ENCODE measurements around the gene EFNA1. TPM values are rescaled to one million over a fixed set of nuclear protein-coding genes. Genes with fewer than 3 reads are reported as not detected.

EFNA1 gene
- total and polyA plus RNA-seq, 2 of the 13 experiments (the other 11 are each of a cell fraction or from before 2014, with no cell fraction given) = 81.8 to 874 TPM

DNA sequence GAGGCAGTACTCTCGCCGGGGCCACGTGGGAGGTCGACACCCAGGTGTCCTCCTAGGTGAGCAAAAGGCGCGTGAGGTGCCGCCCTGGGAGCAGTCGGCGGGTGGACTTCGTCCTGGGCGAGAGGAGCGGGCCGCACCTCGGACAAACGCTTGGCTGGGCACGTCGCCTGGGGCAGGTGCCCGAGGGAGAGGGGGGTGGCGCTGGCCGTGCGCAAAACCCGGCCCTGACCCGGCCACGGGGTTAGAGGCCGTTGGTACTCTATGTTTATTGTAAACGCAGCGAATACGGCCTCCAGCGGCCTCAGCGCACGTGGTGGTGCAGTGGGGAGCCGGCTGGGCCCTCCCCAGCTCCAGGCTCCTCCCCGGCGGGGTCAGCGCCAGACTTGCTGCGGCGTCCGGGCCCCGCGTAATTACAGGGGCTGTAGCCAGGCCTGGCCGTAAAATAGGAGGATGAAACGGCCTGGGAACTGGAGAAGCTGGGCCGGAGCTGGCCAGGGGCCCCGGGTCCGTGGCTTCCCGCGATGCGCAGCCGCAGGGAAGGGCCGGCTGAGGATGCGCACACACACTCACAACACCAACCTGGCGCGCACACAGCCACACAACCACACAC lies 1.6 kb upstream of the EFNA1 start (continued):
- peak; percentile 91 for TF ChIP-seq SIN3A (IDR thresholded peaks at IDR 0.05; ENCODE audit: borderline replicate concordance, low read depth, low read length)
- peak; percentile 85; the same call in 1 of the 2 replicates for TF ChIP-seq JDP2 (CRISPR knock-in tag; IDR thresholded peaks at IDR 0.05; ENCODE audit: borderline replicate concordance)
- TF ChIP-seq, protein P1, sequence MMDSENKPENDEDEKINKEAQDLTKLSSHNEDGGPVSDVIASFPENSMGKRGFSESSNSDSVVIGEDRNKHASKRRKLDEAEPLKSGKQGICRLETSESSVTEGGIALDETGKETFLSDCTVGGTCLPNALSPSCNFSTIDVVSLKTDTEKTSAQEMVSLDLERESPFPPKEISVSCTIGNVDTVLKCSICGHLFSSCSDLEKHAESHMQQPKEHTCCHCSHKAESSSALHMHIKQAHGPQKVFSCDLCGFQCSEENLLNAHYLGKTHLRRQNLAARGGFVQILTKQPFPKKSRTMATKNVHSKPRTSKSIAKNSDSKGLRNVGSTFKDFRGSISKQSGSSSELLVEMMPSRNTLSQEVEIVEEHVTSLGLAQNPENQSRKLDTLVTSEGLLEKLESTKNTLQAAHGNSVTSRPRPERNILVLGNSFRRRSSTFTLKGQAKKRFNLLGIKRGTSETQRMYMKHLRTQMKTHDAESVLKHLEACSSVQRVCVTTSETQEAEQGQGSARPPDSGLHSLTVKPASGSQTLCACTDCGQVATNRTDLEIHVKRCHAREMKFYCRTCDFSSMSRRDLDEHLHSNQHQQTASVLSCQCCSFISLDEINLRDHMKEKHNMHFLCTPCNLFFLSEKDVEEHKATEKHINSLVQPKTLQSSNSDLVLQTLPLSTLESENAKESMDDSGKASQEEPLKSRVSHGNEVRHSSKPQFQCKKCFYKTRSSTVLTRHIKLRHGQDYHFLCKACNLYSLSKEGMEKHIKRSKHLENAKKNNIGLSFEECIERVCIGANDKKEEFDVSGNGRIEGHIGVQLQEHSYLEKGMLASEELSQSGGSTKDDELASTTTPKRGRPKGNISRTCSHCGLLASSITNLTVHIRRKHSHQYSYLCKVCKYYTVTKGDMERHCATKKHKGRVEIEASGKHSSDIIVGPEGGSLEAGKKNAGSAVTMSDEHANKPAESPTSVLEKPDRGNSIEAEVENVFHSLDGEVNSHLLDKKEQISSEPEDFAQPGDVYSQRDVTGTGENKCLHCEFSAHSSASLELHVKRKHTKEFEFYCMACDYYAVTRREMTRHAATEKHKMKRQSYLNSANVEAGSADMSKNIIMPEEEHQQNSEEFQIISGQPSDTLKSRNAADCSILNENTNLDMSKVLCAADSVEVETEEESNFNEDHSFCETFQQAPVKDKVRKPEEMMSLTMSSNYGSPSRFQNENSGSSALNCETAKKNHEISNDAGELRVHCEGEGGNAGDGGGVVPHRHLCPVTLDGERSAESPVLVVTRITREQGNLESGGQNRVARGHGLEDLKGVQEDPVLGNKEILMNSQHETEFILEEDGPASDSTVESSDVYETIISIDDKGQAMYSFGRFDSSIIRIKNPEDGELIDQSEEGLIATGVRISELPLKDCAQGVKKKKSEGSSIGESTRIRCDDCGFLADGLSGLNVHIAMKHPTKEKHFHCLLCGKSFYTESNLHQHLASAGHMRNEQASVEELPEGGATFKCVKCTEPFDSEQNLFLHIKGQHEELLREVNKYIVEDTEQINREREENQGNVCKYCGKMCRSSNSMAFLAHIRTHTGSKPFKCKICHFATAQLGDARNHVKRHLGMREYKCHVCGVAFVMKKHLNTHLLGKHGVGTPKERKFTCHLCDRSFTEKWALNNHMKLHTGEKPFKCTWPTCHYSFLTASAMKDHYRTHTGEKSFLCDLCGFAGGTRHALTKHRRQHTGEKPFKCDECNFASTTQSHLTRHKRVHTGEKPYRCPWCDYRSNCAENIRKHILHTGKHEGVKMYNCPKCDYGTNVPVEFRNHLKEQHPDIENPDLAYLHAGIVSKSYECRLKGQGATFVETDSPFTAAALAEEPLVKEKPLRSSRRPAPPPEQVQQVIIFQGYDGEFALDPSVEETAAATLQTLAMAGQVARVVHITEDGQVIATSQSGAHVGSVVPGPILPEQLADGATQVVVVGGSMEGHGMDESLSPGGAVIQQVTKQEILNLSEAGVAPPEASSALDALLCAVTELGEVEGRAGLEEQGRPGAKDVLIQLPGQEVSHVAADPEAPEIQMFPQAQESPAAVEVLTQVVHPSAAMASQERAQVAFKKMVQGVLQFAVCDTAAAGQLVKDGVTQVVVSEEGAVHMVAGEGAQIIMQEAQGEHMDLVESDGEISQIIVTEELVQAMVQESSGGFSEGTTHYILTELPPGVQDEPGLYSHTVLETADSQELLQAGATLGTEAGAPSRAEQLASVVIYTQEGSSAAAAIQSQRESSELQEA (CRISPR knock-in tag; IDR thresholded peaks at IDR 0.05; ENCODE audit: not compliant biosample characterization) = peak; percentile 85
- TF ChIP-seq MEIS1 (CRISPR knock-in tag; IDR thresholded peaks at IDR 0.05; ENCODE audit: borderline replicate concordance) = peak; percentile 82; the same call in 1 of the 2 replicates
- no peak for TF ChIP-seq ZNF326 (CRISPR knock-in tag; IDR thresholded peaks at IDR 0.05; ENCODE audit: borderline replicate concordance)
- TF ChIP-seq, protein P2, sequence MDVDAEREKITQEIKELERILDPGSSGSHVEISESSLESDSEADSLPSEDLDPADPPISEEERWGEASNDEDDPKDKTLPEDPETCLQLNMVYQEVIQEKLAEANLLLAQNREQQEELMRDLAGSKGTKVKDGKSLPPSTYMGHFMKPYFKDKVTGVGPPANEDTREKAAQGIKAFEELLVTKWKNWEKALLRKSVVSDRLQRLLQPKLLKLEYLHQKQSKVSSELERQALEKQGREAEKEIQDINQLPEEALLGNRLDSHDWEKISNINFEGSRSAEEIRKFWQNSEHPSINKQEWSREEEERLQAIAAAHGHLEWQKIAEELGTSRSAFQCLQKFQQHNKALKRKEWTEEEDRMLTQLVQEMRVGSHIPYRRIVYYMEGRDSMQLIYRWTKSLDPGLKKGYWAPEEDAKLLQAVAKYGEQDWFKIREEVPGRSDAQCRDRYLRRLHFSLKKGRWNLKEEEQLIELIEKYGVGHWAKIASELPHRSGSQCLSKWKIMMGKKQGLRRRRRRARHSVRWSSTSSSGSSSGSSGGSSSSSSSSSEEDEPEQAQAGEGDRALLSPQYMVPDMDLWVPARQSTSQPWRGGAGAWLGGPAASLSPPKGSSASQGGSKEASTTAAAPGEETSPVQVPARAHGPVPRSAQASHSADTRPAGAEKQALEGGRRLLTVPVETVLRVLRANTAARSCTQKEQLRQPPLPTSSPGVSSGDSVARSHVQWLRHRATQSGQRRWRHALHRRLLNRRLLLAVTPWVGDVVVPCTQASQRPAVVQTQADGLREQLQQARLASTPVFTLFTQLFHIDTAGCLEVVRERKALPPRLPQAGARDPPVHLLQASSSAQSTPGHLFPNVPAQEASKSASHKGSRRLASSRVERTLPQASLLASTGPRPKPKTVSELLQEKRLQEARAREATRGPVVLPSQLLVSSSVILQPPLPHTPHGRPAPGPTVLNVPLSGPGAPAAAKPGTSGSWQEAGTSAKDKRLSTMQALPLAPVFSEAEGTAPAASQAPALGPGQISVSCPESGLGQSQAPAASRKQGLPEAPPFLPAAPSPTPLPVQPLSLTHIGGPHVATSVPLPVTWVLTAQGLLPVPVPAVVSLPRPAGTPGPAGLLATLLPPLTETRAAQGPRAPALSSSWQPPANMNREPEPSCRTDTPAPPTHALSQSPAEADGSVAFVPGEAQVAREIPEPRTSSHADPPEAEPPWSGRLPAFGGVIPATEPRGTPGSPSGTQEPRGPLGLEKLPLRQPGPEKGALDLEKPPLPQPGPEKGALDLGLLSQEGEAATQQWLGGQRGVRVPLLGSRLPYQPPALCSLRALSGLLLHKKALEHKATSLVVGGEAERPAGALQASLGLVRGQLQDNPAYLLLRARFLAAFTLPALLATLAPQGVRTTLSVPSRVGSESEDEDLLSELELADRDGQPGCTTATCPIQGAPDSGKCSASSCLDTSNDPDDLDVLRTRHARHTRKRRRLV (CRISPR knock-in tag; IDR thresholded peaks at IDR 0.05) = peak; percentile 85; the same call in 1 of the 2 replicates
- no peak for TF ChIP-seq ZNF549 (CRISPR knock-in tag; IDR thresholded peaks at IDR 0.05)
- TF ChIP-seq, protein P3, sequence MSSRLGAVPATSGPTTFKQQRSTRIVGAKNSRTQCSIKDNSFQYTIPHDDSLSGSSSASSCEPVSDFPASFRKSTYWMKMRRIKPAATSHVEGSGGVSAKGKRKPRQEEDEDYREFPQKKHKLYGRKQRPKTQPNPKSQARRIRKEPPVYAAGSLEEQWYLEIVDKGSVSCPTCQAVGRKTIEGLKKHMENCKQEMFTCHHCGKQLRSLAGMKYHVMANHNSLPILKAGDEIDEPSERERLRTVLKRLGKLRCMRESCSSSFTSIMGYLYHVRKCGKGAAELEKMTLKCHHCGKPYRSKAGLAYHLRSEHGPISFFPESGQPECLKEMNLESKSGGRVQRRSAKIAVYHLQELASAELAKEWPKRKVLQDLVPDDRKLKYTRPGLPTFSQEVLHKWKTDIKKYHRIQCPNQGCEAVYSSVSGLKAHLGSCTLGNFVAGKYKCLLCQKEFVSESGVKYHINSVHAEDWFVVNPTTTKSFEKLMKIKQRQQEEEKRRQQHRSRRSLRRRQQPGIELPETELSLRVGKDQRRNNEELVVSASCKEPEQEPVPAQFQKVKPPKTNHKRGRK (CRISPR knock-in tag; IDR thresholded peaks at IDR 0.05) = peak; percentile 86; the same call in 1 of the 2 replicates
- TF ChIP-seq DR1 (CRISPR knock-in tag; IDR thresholded peaks at IDR 0.05) = no peak
- TF ChIP-seq ZSCAN29 (CRISPR knock-in tag; conservative IDR thresholded peaks at IDR 0.05) = peak; percentile 43; the same call in 1 of the 2 replicates
- peak; percentile 95 for TF ChIP-seq HNF4A (CRISPR knock-in tag; IDR thresholded peaks at IDR 0.05)
- TF ChIP-seq ZNF556 (CRISPR knock-in tag; IDR thresholded peaks at IDR 0.05; ENCODE audit: borderline replicate concordance) = peak; percentile 96
- TF ChIP-seq ZNF3 (CRISPR knock-in tag; IDR thresholded peaks at IDR 0.05) = no peak; the same call in 1 of the 2 replicates
- peak; percentile 29; the same call in 1 of the 2 replicates for TF ChIP-seq MAF1 (CRISPR knock-in tag; IDR thresholded peaks at IDR 0.05; ENCODE audit: borderline replicate concordance)

All from HepG2 (cell line).